Fibroblast of mammary gland (primary cell): Measurements from ENCODE around the gene ASAP2.
A peak's percentile ranks its signal among the peaks of the same experiment; 100 is the strongest.

Experiments used
- DNase-seq: peaks from one replicate; pipeline ENCODE4 v3.0.0-alpha.2; 2010; ENCODE audit warnings: low read depth
- H3K4me3 ChIP-seq: 2 replicates; pipeline ENCODE4 v1.5.1; 2011; ENCODE audit warnings: low read depth, mild to moderate bottlenecking, low read length, moderate library complexity; ENCODE audit not compliant: control insufficient read depth
- TF ChIP-seq, protein P1 (sequence below): conservative IDR thresholded peaks from 2 replicates; pipeline ENCODE4 v1.5.1; 2011; ENCODE audit warnings: low read depth, low read length, inconsistent platforms; ENCODE audit not compliant: control insufficient read depth, insufficient read depth

ASAP2 gene

DNA sequence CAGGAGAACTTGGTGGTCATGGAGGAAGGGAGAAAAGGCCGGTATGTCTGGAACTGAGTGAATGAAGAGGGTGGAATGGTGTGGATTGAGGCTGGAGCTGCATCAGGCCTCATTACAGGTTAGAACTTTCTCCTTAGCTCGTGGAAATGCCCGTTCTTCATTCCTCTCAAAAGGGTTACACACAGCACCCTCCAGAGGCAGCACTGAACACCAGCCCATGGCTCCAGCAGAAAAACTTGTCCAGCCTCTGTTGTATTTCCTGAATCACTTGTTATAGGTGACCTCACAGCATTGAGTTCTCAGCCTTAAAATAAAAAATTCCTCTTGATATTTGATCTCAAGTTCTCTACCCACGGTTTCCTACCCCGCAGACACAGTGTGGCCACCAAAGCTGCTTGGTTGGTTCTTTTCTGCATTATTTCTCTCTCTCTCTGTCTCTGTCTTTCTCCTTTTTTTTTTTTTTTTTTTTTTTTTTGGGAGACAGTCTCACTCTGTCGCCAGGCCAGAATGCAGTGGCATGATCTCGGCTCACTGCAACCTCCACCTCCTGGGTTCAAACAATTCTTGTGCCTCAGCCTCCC is 127.1 kb downstream of the ASAP2 start:
- TF ChIP-seq, protein P1, sequence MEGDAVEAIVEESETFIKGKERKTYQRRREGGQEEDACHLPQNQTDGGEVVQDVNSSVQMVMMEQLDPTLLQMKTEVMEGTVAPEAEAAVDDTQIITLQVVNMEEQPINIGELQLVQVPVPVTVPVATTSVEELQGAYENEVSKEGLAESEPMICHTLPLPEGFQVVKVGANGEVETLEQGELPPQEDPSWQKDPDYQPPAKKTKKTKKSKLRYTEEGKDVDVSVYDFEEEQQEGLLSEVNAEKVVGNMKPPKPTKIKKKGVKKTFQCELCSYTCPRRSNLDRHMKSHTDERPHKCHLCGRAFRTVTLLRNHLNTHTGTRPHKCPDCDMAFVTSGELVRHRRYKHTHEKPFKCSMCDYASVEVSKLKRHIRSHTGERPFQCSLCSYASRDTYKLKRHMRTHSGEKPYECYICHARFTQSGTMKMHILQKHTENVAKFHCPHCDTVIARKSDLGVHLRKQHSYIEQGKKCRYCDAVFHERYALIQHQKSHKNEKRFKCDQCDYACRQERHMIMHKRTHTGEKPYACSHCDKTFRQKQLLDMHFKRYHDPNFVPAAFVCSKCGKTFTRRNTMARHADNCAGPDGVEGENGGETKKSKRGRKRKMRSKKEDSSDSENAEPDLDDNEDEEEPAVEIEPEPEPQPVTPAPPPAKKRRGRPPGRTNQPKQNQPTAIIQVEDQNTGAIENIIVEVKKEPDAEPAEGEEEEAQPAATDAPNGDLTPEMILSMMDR = peak; percentile 78
- DNase-seq = peak; percentile 85

DNA sequence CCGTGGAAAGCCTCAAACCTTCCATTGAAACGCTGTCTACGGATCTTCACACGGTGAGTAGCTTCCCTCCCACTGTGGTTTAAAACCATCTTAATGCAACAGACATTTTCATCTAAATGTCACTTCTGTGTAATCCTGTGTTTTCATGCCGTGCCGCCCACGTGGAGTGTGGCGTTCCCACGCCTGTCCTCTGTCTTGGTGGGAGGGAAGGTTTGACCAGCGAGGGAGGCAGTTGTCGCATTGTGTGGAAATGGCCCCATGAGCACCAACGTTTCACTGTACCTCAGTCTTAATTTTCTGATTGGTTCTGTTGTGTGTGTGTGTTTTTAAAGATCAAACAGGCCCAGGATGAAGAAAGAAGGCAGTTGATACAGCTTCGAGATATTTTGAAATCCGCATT is 128.1 kb downstream of the ASAP2 start:
- no peak for DNase-seq
- TF ChIP-seq, protein P1 = no peak
- no peak overlapping the region for H3K4me3 ChIP-seq

More for the DNA sequence above, 127.1 kb downstream of the ASAP2 start:
- H3K4me3 ChIP-seq = no peak overlapping the region

DNA sequence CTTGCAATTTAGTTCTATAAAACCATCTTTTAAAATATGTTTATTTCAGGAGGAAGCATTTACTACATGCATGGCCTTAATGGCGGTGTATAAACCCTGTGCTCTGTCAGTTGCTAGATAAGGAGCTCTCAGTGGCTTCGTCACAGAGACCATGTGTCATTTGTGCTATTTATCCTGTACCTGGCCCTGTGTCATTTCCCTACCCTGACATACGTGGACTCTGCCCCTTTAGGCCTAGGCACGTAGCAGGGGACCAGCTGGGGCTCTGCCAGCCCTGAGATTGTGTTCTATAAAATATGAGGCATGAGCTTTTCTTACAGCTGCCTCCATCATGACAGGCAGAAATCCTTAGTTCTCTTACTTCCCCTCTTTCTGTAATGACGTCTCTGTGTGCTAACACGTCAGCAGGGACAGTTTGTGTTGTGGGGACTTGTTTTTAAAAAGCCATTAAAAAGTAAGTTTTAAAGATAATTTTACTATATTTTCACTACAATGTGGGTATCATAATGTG is 128.8 kb downstream of the ASAP2 start:
- no peak overlapping the region for H3K4me3 ChIP-seq
- DNase-seq = no peak
- TF ChIP-seq, protein P1 = no peak

DNA sequence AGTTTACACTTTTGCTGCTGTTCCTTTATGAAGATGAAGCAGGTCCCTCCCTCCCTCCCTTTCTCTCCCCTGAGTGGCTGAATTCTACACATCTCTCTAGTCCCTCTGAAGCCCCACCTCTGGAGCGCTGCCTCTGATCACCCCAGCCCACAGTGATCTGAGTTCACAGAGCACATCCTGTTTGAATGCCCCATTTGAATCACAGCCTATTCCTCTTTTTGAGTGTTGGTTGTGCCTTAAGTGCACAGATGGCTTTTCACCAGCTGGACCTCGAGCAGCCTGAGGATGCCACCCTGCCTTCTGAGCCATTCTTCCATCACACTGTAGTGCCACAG is 129.6 kb downstream of the ASAP2 start:
- DNase-seq = peak; percentile 67
- TF ChIP-seq, protein P1 = no peak
- no peak overlapping the region for H3K4me3 ChIP-seq

DNA sequence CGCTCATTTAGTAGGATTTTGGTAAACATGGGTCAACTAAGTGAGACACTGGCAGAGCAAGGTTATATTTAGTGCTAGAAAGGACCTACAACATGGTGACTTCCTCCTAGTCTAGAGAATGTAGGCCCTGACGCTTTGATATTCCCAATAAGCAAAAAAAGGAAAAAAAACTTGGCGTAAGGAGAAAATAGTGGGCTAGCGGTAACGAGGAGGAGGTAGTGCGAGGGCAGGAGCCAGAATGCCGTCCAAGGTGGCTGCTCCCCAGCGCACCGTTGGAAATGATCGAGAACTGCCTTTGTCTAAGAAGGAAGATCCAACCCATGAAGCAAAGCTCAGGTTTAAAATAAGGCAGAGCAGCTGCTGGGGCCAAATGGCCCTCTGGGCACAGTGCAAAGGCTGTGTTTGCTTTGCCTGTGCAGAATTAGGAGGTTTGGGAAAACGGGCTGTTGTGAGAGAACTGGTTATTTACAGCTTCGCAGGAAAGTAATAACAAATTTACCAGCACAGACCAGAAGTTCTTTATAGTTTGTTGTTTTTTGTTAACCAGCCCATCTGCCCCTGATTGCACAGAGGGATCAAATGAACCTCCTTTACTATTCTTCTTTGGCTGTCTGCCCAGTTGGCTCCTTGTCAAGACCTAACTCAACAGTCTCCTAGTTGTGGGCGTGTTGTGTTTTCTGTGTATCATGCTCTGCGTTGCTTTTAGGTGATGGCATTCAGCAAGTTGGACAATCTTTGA is 130.1 kb downstream of the ASAP2 start:
- peak; percentile 97 for DNase-seq
- TF ChIP-seq, protein P1 = no peak
- H3K4me3 ChIP-seq = no peak overlapping the region

DNA sequence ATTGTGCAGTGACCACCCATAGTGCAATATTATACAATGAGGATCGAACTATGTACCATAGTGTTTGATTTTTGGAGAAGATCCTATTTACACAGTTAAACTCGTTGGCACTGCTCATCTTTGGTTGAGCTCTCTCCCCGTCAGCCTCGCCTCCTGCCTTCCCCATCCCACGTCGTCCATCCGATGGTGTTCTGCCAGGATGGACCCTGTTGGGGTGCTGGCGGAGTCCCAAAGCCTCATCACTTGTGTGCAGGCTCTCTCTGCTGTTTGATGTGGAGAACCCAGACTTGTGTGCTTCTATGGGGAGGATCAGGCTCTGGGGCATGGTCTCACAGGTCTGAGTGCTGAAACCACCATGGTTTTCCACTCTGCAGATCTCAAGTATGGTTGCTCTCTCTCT is 131.3 kb downstream of the ASAP2 start:
- DNase-seq = no peak
- H3K4me3 ChIP-seq = no peak overlapping the region
- TF ChIP-seq, protein P1 = no peak

DNA sequence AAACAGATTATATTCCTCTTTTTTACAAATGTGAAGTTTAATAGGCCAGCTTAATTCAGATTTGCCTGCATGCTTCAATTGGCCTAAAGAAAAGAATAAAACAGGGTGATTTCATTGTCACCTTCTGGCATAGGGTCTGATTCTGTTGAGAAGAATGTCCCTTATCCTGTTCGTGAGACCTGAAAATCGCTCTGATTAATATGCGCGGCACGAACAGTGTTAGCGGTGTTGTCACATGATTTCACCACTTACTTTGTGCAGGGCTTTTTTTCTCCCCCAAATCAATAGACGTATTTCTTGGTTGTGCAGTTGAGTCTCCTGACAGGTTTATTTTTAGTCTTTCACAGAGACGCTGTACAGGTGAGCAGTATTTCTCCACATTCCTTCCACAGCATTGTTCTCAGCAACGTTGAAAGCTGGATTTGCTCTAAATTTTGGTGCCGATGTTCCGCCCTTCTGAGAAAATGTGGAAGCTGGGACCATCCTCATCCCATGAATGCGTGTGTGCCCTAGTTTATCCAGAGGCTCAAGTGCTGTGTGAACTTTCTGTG is 134.8 kb downstream of the ASAP2 start:
- no peak overlapping the region for H3K4me3 ChIP-seq
- TF ChIP-seq, protein P1 = no peak
- DNase-seq = no peak
